HEK293 (cell line): ENCODE results near the gene TSC22D1.

Experiments
- CTCF ChIA-PET: fragments of 350-600 bp; formaldehyde crosslinking; extraction: SDS; loops from one replicate; lab custom pipeline; 2021; ENCODE audit warnings: antibody characterized with exemption; lab: Yijun Ruan, JAX
- POLR2A ChIA-PET: fragments of 300-600 bp; formaldehyde crosslinking; extraction: SDS; loops from one replicate; lab custom pipeline; 2020; ENCODE audit warnings: antibody characterized with exemption, inconsistent platforms; lab: Yijun Ruan, JAX
- H3K27ac ChIP-seq: fragments of 200-500 bp; sonication (Bioruptor generic); 2 replicates; pipeline ENCODE4 v1.5.1; 2014; ENCODE audit warnings: low read depth, low read length, control low read depth, inconsistent platforms; ENCODE audit errors: extremely low read depth
- H3K36me3 ChIP-seq, 2 experiments: fragments of 200-500 bp in 1 of 2; sonication (Bioruptor generic) in 1 of 2; 1 replicate in 1 of 2; 2 replicates in 1 of 2; pipeline ENCODE4 v1.5.1; 2014 to 2017; ENCODE audit warnings: inconsistent platforms in 2 of 2, low read length in 2 of 2; ENCODE audit not compliant: control insufficient read depth in 2 of 2, insufficient read depth in 1 of 2
- H3K4me1 ChIP-seq: fragments of 200-500 bp; sonication (Bioruptor generic); 2 replicates; pipeline ENCODE4 v1.5.1; 2014; ENCODE audit warnings: mild to moderate bottlenecking, low read length, inconsistent platforms; ENCODE audit not compliant: control insufficient read depth, insufficient read depth
- H3K4me3 ChIP-seq: 2 replicates; pipeline ENCODE4 v1.5.1; 2011; ENCODE audit warnings: low read depth, mild to moderate bottlenecking, control low read depth, low read length, moderate library complexity
- H3K9me3 ChIP-seq: fragments of 200-500 bp; sonication (Bioruptor generic); 2 replicates; pipeline ENCODE4 v1.5.1; 2014; ENCODE audit warnings: low read depth, low read length, inconsistent platforms; ENCODE audit not compliant: control insufficient read depth, insufficient read depth
- EGR2 ChIP-seq: fragments of 450-650 bp; formaldehyde crosslinking; IDR thresholded peaks from 2 replicates; pipeline ENCODE4 v1.5.1; 2016; ENCODE audit warnings: low read depth, missing biosample characterization, missing genetic modification characterization
- IKZF3 ChIP-seq: fragments of 450-650 bp; IDR thresholded peaks from 2 replicates; pipeline ENCODE4 v1.5.0; 2018; ENCODE audit warnings: missing biosample characterization, mild to moderate bottlenecking, missing genetic modification characterization, moderate library complexity
- KLF10 ChIP-seq: fragments of 450-650 bp; IDR thresholded peaks from 2 replicates; pipeline ENCODE4 v1.5.1; 2018; ENCODE audit warnings: missing biosample characterization, mild to moderate bottlenecking, missing genetic modification characterization
- KLF7 ChIP-seq: fragments of 450-650 bp; formaldehyde crosslinking; IDR thresholded peaks from 2 replicates; pipeline ENCODE4 v1.5.1; 2016; ENCODE audit warnings: missing biosample characterization, missing genetic modification characterization, borderline replicate concordance
- SCRT1 ChIP-seq: fragments of 450-650 bp; formaldehyde crosslinking; IDR thresholded peaks from 2 replicates; pipeline ENCODE4 v1.5.1; 2016; ENCODE audit warnings: missing biosample characterization, missing genetic modification characterization, borderline replicate concordance
- ZBTB17 ChIP-seq: fragments of 450-650 bp; formaldehyde crosslinking; IDR thresholded peaks from 2 replicates; pipeline ENCODE4 v1.5.1; 2016; ENCODE audit warnings: missing biosample characterization, missing genetic modification characterization
- ZBTB8A ChIP-seq: fragments of 450-650 bp; formaldehyde crosslinking; IDR thresholded peaks from 2 replicates; pipeline ENCODE4 v1.5.1; 2016; ENCODE audit warnings: missing biosample characterization, missing genetic modification characterization
- ZFHX2 ChIP-seq: fragments of 450-650 bp; formaldehyde crosslinking; conservative IDR thresholded peaks from 2 replicates; pipeline ENCODE4 v1.5.1; 2016; ENCODE audit warnings: missing biosample characterization, missing genetic modification characterization
- ZNF19 ChIP-seq: fragments of 450-650 bp; formaldehyde crosslinking; IDR thresholded peaks from 2 replicates; pipeline ENCODE4; 2016; ENCODE audit warnings: missing biosample characterization, missing genetic modification characterization, low read depth
- ZNF2 ChIP-seq: fragments of 450-650 bp; formaldehyde crosslinking; IDR thresholded peaks from 2 replicates; pipeline ENCODE4 v1.5.1; 2016; ENCODE audit warnings: missing biosample characterization, missing genetic modification characterization
- ZNF335 ChIP-seq: fragments of 450-650 bp; formaldehyde crosslinking; conservative IDR thresholded peaks from 2 replicates; pipeline ENCODE4 v1.5.1; 2016; ENCODE audit warnings: missing biosample characterization, missing genetic modification characterization
- ZNF37A ChIP-seq: fragments of 450-650 bp; IDR thresholded peaks from 2 replicates; pipeline ENCODE4 v1.5.1; 2018; ENCODE audit warnings: missing biosample characterization, missing genetic modification characterization
- ZNF404 ChIP-seq: fragments of 450-650 bp; formaldehyde crosslinking; IDR thresholded peaks from 2 replicates; pipeline ENCODE4 v1.5.1; 2017; ENCODE audit warnings: missing biosample characterization, missing genetic modification characterization
- ZNF473 ChIP-seq: fragments of 450-650 bp; formaldehyde crosslinking; IDR thresholded peaks from 2 replicates; pipeline ENCODE4 v1.5.1; 2017; ENCODE audit warnings: missing biosample characterization, missing genetic modification characterization
- ZNF544 ChIP-seq: fragments of 450-650 bp; formaldehyde crosslinking; IDR thresholded peaks from 2 replicates; pipeline ENCODE4 v1.5.0; 2017; ENCODE audit warnings: missing biosample characterization, missing genetic modification characterization
- ZSCAN16 ChIP-seq: fragments of 450-650 bp; formaldehyde crosslinking; IDR thresholded peaks from 2 replicates; pipeline ENCODE4 v1.5.1; 2016; ENCODE audit warnings: missing biosample characterization, missing genetic modification characterization
- ZSCAN23 ChIP-seq: fragments of 450-650 bp; formaldehyde crosslinking; IDR thresholded peaks from 2 replicates; pipeline ENCODE4 v1.5.1; 2016; ENCODE audit warnings: missing biosample characterization, missing genetic modification characterization
- TF ChIP-seq, protein P1 (sequence below): fragments of 450-650 bp; formaldehyde crosslinking; IDR thresholded peaks from 2 replicates; pipeline ENCODE4 v1.5.1; 2016; ENCODE audit warnings: missing biosample characterization, missing genetic modification characterization, borderline replicate concordance
- TF ChIP-seq, protein P2 (sequence below): fragments of 450-650 bp; formaldehyde crosslinking; IDR thresholded peaks from 2 replicates; pipeline ENCODE4 v1.5.1; 2016; ENCODE audit warnings: missing biosample characterization, missing genetic modification characterization
- TF ChIP-seq, protein P3 (sequence below): fragments of 450-650 bp; formaldehyde crosslinking; IDR thresholded peaks from 2 replicates; pipeline ENCODE4 v1.5.1; 2016; ENCODE audit warnings: missing biosample characterization, missing genetic modification characterization

Gene TSC22D1

DNA sequence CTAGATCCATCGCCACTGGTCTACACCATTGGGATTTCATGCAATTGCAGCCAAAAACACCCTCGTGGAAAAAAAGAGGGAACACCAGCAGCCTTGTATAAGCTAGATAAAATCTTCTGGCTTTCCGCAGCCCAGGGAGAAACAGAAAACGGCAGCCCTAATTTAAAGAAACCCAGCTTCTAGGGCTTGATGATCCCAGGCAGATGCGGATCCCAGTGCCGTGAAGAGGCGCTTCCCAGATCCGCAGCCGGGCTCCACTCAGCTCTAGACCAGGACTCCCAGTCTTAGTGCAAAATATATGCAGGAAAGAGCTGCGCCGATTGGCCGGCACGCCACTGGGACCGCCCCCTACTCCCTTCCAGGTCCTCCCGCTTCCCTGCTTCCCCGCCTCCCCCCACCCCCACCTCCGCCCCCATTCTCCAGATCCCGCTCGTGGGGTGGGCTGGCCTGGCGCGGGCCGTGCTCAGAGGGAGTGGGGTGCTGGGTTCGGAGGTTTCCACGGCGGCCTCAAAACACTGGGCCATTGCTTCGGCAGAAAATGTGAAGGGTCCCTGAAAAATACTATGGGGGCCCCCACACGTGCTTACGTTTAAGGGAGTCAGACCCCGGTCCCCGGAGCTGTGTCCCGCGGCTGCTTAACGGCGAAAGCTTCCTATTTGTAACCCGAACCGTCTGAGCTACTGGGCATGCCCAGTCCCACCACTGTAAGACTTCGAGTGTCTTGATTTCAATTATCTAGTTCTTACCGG lies 139.4 kb downstream of the TSC22D1 start (continued):
- TF ChIP-seq, protein P1, sequence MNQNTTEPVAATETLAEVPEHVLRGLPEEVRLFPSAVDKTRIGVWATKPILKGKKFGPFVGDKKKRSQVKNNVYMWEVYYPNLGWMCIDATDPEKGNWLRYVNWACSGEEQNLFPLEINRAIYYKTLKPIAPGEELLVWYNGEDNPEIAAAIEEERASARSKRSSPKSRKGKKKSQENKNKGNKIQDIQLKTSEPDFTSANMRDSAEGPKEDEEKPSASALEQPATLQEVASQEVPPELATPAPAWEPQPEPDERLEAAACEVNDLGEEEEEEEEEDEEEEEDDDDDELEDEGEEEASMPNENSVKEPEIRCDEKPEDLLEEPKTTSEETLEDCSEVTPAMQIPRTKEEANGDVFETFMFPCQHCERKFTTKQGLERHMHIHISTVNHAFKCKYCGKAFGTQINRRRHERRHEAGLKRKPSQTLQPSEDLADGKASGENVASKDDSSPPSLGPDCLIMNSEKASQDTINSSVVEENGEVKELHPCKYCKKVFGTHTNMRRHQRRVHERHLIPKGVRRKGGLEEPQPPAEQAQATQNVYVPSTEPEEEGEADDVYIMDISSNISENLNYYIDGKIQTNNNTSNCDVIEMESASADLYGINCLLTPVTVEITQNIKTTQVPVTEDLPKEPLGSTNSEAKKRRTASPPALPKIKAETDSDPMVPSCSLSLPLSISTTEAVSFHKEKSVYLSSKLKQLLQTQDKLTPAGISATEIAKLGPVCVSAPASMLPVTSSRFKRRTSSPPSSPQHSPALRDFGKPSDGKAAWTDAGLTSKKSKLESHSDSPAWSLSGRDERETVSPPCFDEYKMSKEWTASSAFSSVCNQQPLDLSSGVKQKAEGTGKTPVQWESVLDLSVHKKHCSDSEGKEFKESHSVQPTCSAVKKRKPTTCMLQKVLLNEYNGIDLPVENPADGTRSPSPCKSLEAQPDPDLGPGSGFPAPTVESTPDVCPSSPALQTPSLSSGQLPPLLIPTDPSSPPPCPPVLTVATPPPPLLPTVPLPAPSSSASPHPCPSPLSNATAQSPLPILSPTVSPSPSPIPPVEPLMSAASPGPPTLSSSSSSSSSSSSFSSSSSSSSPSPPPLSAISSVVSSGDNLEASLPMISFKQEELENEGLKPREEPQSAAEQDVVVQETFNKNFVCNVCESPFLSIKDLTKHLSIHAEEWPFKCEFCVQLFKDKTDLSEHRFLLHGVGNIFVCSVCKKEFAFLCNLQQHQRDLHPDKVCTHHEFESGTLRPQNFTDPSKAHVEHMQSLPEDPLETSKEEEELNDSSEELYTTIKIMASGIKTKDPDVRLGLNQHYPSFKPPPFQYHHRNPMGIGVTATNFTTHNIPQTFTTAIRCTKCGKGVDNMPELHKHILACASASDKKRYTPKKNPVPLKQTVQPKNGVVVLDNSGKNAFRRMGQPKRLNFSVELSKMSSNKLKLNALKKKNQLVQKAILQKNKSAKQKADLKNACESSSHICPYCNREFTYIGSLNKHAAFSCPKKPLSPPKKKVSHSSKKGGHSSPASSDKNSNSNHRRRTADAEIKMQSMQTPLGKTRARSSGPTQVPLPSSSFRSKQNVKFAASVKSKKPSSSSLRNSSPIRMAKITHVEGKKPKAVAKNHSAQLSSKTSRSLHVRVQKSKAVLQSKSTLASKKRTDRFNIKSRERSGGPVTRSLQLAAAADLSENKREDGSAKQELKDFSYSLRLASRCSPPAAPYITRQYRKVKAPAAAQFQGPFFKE (tag by site-specific recombination), result no peak
- TF ChIP-seq ZFHX2 (tag by site-specific recombination) (peak; percentile 47), KLF7 (tag by site-specific recombination) (no peak)
- TF ChIP-seq, all 188 proteins: peak for 23

DNA sequence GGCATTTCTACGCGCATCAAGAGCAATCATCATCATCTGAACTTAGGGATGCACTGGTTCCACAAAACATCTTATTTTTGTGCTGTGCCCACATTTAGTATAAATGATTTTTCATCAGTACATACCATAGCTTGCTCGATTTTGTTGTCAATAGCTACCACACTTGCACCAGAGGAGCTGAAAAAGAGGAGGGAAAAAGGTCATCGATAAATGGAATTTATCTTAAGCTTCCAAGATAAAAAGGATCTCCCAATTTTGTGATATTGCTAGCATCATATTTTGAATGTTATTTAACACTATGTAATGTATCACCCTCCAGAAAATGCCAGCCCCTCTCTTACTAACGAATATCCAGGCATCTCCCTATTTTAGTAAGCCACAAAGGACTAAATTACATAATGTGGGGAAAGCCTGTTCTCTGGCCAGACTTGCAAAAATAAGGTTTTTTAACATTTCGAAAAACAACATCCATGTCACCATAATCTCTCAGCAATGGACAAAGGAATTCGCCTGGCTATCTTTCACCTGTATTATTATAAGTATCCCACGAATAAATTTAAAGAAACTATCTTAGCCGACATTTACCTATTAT lies 140.1 kb downstream of the TSC22D1 start:
- peak; percentile 6; the same call in 1 of the 2 replicates for TF ChIP-seq ZNF2 (tag by site-specific recombination)
- TF ChIP-seq, protein P2, sequence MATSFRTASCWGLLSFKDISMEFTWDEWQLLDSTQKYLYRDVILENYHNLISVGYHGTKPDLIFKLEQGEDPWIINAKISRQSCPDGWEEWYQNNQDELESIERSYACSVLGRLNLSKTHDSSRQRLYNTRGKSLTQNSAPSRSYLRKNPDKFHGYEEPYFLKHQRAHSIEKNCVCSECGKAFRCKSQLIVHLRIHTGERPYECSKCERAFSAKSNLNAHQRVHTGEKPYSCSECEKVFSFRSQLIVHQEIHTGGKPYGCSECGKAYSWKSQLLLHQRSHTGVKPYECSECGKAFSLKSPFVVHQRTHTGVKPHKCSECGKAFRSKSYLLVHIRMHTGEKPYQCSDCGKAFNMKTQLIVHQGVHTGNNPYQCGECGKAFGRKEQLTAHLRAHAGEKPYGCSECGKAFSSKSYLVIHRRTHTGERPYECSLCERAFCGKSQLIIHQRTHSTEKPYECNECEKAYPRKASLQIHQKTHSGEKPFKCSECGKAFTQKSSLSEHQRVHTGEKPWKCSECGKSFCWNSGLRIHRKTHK, result no peak
- POLR2A ChIA-PET, result interaction anchor here (0.5 to 2.4 kb wide), 18 partner anchors 8 to 534 kb away, joined by 3 to 12 read pairs (median 4); no protein-coding TSS in a partner anchor
- Histone ChIP-seq H3K4me3 (peak overlapping the region; percentile 66), H3K27ac (peak overlapping the region; percentile 80), H3K4me1 (peaks cover 3% of the 10 kb centered on the region), H3K36me3 (peaks cover 0 to 24% of the 10 kb centered on the region in 2 experiments; a peak in 1 of 3 replicates), H3K9me3 (no peaks in the 10 kb centered on the region)
- CTCF ChIA-PET, result interaction anchor here (1.9 to 5.0 kb wide), 2 partner anchors 245 to 529 kb away, joined by 11 to 80 read pairs; no protein-coding TSS in a partner anchor

DNA sequence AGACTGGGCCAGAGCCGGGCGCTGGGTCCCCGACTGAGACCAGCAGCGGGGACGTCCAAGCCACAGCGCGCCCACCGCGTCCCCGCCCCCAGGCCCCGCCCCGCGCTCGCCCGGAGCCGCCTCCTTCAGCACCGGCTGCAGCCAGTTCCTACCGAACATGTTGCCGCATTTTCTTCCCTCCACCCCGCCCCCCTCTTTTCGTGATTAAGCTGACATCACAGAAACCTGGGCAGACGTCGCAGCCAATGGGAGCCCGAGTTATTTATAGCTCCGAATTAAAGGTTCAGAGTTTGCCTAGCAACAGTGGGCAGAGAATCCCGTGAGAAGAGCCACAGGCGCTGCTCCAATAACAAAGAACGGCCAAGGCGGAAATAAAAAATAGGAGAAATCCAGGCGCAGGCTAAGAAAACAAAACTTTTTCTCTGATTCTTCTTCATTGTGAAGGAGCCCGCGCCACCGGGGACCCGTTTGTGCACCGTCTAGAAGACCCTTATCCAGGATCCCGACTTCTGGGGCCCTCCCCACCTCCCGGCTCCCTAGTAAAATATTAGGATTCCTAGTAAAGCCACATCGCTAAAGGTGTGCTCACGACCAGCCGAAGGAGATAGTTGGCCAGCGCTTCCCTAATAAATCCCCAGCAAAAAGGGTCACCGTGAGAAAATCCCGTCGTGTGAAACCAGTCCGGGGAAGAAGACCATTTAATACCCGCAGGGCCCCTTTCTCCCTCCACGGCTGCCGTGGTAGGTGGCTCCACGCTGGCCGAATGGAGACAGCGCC lies 140.8 kb downstream of the TSC22D1 start:
- POLR2A ChIA-PET, result interaction anchor here (0.6 to 2.4 kb wide), 19 partner anchors 17 to 524 kb away, joined by 3 to 12 read pairs (median 3); no protein-coding TSS in a partner anchor
- Histone ChIP-seq H3K27ac (peak overlapping the region; percentile 80), H3K4me1 (peaks cover 3% of the 10 kb centered on the region), H3K9me3 (no peaks in the 10 kb centered on the region), H3K36me3 (peaks cover 0 to 24% of the 10 kb centered on the region in 2 experiments; a peak in 1 of 3 replicates), H3K4me3 (peak overlapping the region; percentile 66)
- CTCF ChIA-PET, result interaction anchor here (0.7 to 5.0 kb wide), 2 partner anchors 526 to 528 kb away, joined by 3 to 80 read pairs; no protein-coding TSS in a partner anchor
- TF ChIP-seq ZSCAN16, result no peak
- no peak for TF ChIP-seq ZSCAN23 (tag by site-specific recombination)
- peak; percentile 70 for TF ChIP-seq ZNF335 (tag by site-specific recombination)
- TF ChIP-seq KLF10 (tag by site-specific recombination), result peak; percentile 39; the same call in 1 of the 2 replicates
- peak; percentile 51; the same call in 1 of the 2 replicates for TF ChIP-seq EGR2 (tag by site-specific recombination)
- TF ChIP-seq ZBTB17 (tag by site-specific recombination), result 0 out of 2 replicates have a peak, but pooled peaks have one; percentile 10
- 0 out of 2 replicates have a peak, but pooled peaks have one; percentile 2 for TF ChIP-seq ZBTB8A (tag by site-specific recombination)
- TF ChIP-seq, protein P3, sequence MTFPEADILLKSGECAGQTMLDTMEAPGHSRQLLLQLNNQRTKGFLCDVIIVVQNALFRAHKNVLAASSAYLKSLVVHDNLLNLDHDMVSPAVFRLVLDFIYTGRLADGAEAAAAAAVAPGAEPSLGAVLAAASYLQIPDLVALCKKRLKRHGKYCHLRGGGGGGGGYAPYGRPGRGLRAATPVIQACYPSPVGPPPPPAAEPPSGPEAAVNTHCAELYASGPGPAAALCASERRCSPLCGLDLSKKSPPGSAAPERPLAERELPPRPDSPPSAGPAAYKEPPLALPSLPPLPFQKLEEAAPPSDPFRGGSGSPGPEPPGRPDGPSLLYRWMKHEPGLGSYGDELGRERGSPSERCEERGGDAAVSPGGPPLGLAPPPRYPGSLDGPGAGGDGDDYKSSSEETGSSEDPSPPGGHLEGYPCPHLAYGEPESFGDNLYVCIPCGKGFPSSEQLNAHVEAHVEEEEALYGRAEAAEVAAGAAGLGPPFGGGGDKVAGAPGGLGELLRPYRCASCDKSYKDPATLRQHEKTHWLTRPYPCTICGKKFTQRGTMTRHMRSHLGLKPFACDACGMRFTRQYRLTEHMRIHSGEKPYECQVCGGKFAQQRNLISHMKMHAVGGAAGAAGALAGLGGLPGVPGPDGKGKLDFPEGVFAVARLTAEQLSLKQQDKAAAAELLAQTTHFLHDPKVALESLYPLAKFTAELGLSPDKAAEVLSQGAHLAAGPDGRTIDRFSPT (tag by site-specific recombination), result 0 out of 2 replicates have a peak, but pooled peaks have one; percentile 15
- TF ChIP-seq SCRT1 (tag by site-specific recombination), result 0 out of 2 replicates have a peak, but pooled peaks have one; percentile 17
- TF ChIP-seq ZNF473, result no peak
- no peak for TF ChIP-seq ZNF544 (tag by site-specific recombination)
- TF ChIP-seq ZNF404, result no peak
- TF ChIP-seq ZNF37A, result no peak
- no peak for TF ChIP-seq ZNF19 (tag by site-specific recombination)
- TF ChIP-seq IKZF3 (tag by site-specific recombination), result peak; percentile 98
